CD4-positive, alpha-beta T cell (primary cell): Measurements from ENCODE around the gene CEACAM16. TPM values are rescaled to one million over a fixed set of nuclear protein-coding genes. Genes with fewer than 3 reads are reported as not detected.
"Not testable (repeated sequence)": the region's sequence is repeated elsewhere in the genome, so short reads cannot be mapped to it uniquely, and the experiment has no call there.

Experiments used
- ATAC-seq: fragments of 200-7000 bp; cut with Tn5 transposase; one replicate; pipeline ENCODE4 v1.10.0; 2022; ENCODE audit warnings: mild to moderate bottlenecking; ENCODE audit not compliant: poor library complexity
- CTCF ChIA-PET: fragments of 350-600 bp; sonication (Branson Sonifier 250); formaldehyde crosslinking; loops from one replicate; lab custom pipeline; 2021; ENCODE audit warnings: antibody characterized with exemption, inconsistent platforms; lab: Charles Lee
- POLR2A ChIA-PET: fragments of 350-600 bp; sonication (Branson Sonifier 250); formaldehyde crosslinking; loops from one replicate; lab custom pipeline; 2021; ENCODE audit warnings: antibody characterized with exemption, inconsistent platforms; lab: Charles Lee
- DNase-seq, 14 experiments: peaks; one replicate each; pipeline ENCODE4 v3.0.0-alpha.2; 2013 to 2020; ENCODE audit warnings: mixed read lengths in 2 of 14
- H3K27ac ChIP-seq, 2 donors: one replicate each; pipeline versions ENCODE4 v1.5.1 to v1.7.0; 2013; ENCODE audit warnings: low read length in 2 of 2, low read depth in 1 of 2, mild to moderate bottlenecking in 1 of 2
- H3K27me3 ChIP-seq, 2 experiments: 1 replicate in 1 of 2; 2 replicates in 1 of 2; pipeline versions ENCODE4 v1.6.1 to v1.7.0; 2013; ENCODE audit warnings: low read length in 2 of 2, control low read depth in 1 of 2, mild to moderate bottlenecking in 1 of 2, moderate library complexity in 1 of 2; ENCODE audit not compliant: insufficient read depth in 2 of 2, control insufficient read depth in 1 of 2
- H3K36me3 ChIP-seq: one replicate; pipeline ENCODE4 v1.6.1; 2013; ENCODE audit warnings: low read length, control low read depth; ENCODE audit not compliant: insufficient read depth
- H3K4me1 ChIP-seq: one replicate; pipeline ENCODE4 v1.6.1; 2013; ENCODE audit warnings: low read length, control low read depth; ENCODE audit not compliant: insufficient read depth
- H3K4me3 ChIP-seq: one replicate; pipeline ENCODE4 v1.5.1; 2013; ENCODE audit warnings: mild to moderate bottlenecking, low read length, moderate library complexity
- H3K9me3 ChIP-seq, 2 experiments: 1 replicate in 1 of 2; 2 replicates in 1 of 2; pipeline versions ENCODE4 v1.6.1 to v1.7.0; 2013; ENCODE audit warnings: low read length in 2 of 2, mild to moderate bottlenecking in 2 of 2, control low read depth in 1 of 2, moderate library complexity in 1 of 2; ENCODE audit not compliant: control insufficient read depth in 1 of 2, insufficient read depth in 1 of 2
- H3K27ac Mint-ChIP-seq: one replicate; pipeline ENCODE4 v1.8.0; 2020; ENCODE audit warnings: mixed read lengths
- H3K27me3 Mint-ChIP-seq: one replicate; pipeline ENCODE4 v1.8.0; 2021; ENCODE audit warnings: mixed read lengths
- H3K36me3 Mint-ChIP-seq: one replicate; pipeline ENCODE4 v1.8.0; 2021; ENCODE audit warnings: low read depth, mixed read lengths
- H3K4me1 Mint-ChIP-seq: one replicate; pipeline ENCODE4 v1.8.0; 2021; ENCODE audit warnings: low read depth, mixed read lengths
- H3K4me3 Mint-ChIP-seq: one replicate; pipeline ENCODE4 v1.8.0; 2020; ENCODE audit warnings: mild to moderate bottlenecking, mixed read lengths
- H3K9me3 Mint-ChIP-seq: one replicate; pipeline ENCODE4 v1.8.0; 2020; ENCODE audit warnings: mixed read lengths
- CTCF ChIP-seq: fragments of 200-600 bp; IDR thresholded peaks from one replicate; pipeline ENCODE4 v1.8.0; 2022; ENCODE audit warnings: antibody characterized with exemption, mild to moderate bottlenecking
- intact Hi-C, 2 experiments: fragments of 100-400 bp; cut with DNase I in 1 of 2; cut with micrococcal nuclease in 1 of 2; formaldehyde crosslinking; loops; one replicate each; pipeline versions ENCODE4 v1.15.1 to v1.9.0; 2023 to 2025; cut with DNase I, micrococcal nuclease
- total RNA-seq, 174 experiments: library from RNA in 2 of 174; stranded (reverse) in 2 of 174; gene quantifications; one replicate each; pipeline ENCODE4 v1.2.3 and lab custom pipeline; 2021 to 2026

Gene CEACAM16
- total RNA-seq, 2 experiments from 2014 or later = not detected

GRCh38 chr19:44681992-44682790 lies 16.8 kb upstream of the CEACAM16 start:
- H3K27me3 ChIP-seq = no peaks in the 10 kb centered on the region
- CTCF ChIA-PET = no interaction called here
- H3K9me3 ChIP-seq = no peaks in the 10 kb centered on the region
- H3K4me3 ChIP-seq = no peak overlapping the region
- H3K36me3 ChIP-seq = no peaks in the 10 kb centered on the region
- peaks cover 5% of the 10 kb centered on the region for H3K4me1 Mint-ChIP-seq
- H3K4me3 Mint-ChIP-seq = no peak overlapping the region
- no peaks in the 10 kb centered on the region for H3K4me1 ChIP-seq
- no peak overlapping the region for H3K27ac Mint-ChIP-seq
- POLR2A ChIA-PET = no interaction called here
- H3K27ac ChIP-seq = no peak overlapping the region
- peaks cover 20% of the 10 kb centered on the region for H3K27me3 Mint-ChIP-seq
- intact Hi-C loops = no loop called here
- no peaks in the 10 kb centered on the region for H3K36me3 Mint-ChIP-seq
- H3K9me3 Mint-ChIP-seq = no peaks in the 10 kb centered on the region
- TF ChIP-seq CTCF = no peak
- DNase-seq (no peak), ATAC-seq (no peak)

GRCh38 chr19:44682807-44683206 lies 16.1 kb upstream of the CEACAM16 start:
- Histone ChIP-seq H3K27ac (no peak overlapping the region), H3K36me3 (no peaks in the 10 kb centered on the region), H3K9me3 (no peaks in the 10 kb centered on the region), H3K4me3 (no peak overlapping the region), H3K27me3 (no peaks in the 10 kb centered on the region), H3K4me1 (no peaks in the 10 kb centered on the region)
- intact Hi-C loops = no loop called here
- Mint-ChIP-seq H3K36me3 (no peaks in the 10 kb centered on the region), H3K27ac (no peak overlapping the region), H3K9me3 (no peaks in the 10 kb centered on the region), H3K27me3 (peaks cover 23% of the 10 kb centered on the region), H3K4me3 (no peak overlapping the region), H3K4me1 (peaks cover 5% of the 10 kb centered on the region)
- ChIA-PET POLR2A (no interaction called here), CTCF (no interaction called here)
- no peak for DNase-seq
- no peak for ATAC-seq
- TF ChIP-seq CTCF = no peak

GRCh38 chr19:44683434-44684210 lies 15.3 kb upstream of the CEACAM16 start:
- no peak for TF ChIP-seq CTCF
- Histone ChIP-seq H3K27me3 (no peaks in the 10 kb centered on the region), H3K27ac (no peak overlapping the region), H3K4me3 (no peak overlapping the region), H3K4me1 (no peaks in the 10 kb centered on the region), H3K9me3 (no peaks in the 10 kb centered on the region), H3K36me3 (no peaks in the 10 kb centered on the region)
- H3K4me3 Mint-ChIP-seq = no peak overlapping the region
- DNase-seq (no peak), ATAC-seq (no peak)
- no peaks in the 10 kb centered on the region for H3K9me3 Mint-ChIP-seq
- no peaks in the 10 kb centered on the region for H3K36me3 Mint-ChIP-seq
- ChIA-PET CTCF (no interaction called here), POLR2A (no interaction called here)
- intact Hi-C loops = no loop called here
- H3K4me1 Mint-ChIP-seq = peaks cover 5% of the 10 kb centered on the region
- H3K27me3 Mint-ChIP-seq = peaks cover 26% of the 10 kb centered on the region
- H3K27ac Mint-ChIP-seq = no peak overlapping the region

- H3K4me1 ChIP-seq, intact Hi-C loops, H3K27ac Mint-ChIP-seq, H3K4me3 ChIP-seq, CTCF ChIA-PET, H3K4me1 Mint-ChIP-seq, H3K36me3 ChIP-seq, H3K9me3 Mint-ChIP-seq, H3K36me3 Mint-ChIP-seq, H3K27ac ChIP-seq, DNase-seq, H3K4me3 Mint-ChIP-seq, H3K9me3 ChIP-seq, ATAC-seq, H3K27me3 ChIP-seq, POLR2A ChIA-PET: not testable (repeated sequence)
- peaks cover 30% of the 10 kb centered on the region for H3K27me3 Mint-ChIP-seq
Measured at GRCh38 chr19:44684396-44684795, 14.6 kb upstream of the CEACAM16 start.
